ENCODE measurements around the gene ASB16.

ASB16 gene

GRCh38 chr17:44211281-44212265, 41.1 kb downstream of the ASB16 start:
- H3K9me3 ChIP-seq: no peaks in the 10 kb centered on the region
- H3K27ac ChIP-seq: no peak overlapping the region
- H3K4me3 ChIP-seq (ENCODE audit: low read depth in 1 of 2, low read length in 1 of 2): no peak overlapping the region
- H3K36me3 ChIP-seq: peaks cover 100% of the 10 kb centered on the region
- no peaks in the 10 kb centered on the region for H3K27me3 ChIP-seq
- peaks cover 21 to 26% of the 10 kb centered on the region in 2 experiments for H3K4me1 ChIP-seq (ENCODE audit: control insufficient read depth in 1 of 2, insufficient read depth in 1 of 2, low read depth in 1 of 2, low read length in 1 of 2)
- TF ChIP-seq CTCF (IDR thresholded peaks at IDR 0.05): no peak

GRCh38 chr17:44212507-44213402, 42.3 kb downstream of the ASB16 start:
- no peaks in the 10 kb centered on the region for H3K27me3 ChIP-seq
- peaks cover 98% of the 10 kb centered on the region for H3K36me3 ChIP-seq
- no peak overlapping the region for H3K4me3 ChIP-seq (ENCODE audit: low read depth in 1 of 2, low read length in 1 of 2)
- H3K4me1 ChIP-seq (ENCODE audit: control insufficient read depth in 1 of 2, insufficient read depth in 1 of 2, low read depth in 1 of 2, low read length in 1 of 2): peaks cover 31 to 36% of the 10 kb centered on the region in 2 experiments
- no peaks in the 10 kb centered on the region for H3K9me3 ChIP-seq
- H3K27ac ChIP-seq: peak overlapping the region; percentile 15
- TF ChIP-seq CTCF (IDR thresholded peaks at IDR 0.05): no peak

GRCh38 chr17:44213403-44214229, 43.1 kb downstream of the ASB16 start:
- H3K27ac ChIP-seq: peak overlapping the region; percentile 15
- no peak overlapping the region for H3K4me3 ChIP-seq (ENCODE audit: low read depth in 1 of 2, low read length in 1 of 2)
- peaks cover 89% of the 10 kb centered on the region for H3K36me3 ChIP-seq
- peaks cover 36 to 43% of the 10 kb centered on the region in 2 experiments for H3K4me1 ChIP-seq (ENCODE audit: control insufficient read depth in 1 of 2, insufficient read depth in 1 of 2, low read depth in 1 of 2, low read length in 1 of 2)
- H3K27me3 ChIP-seq: no peaks in the 10 kb centered on the region
- no peaks in the 10 kb centered on the region for H3K9me3 ChIP-seq
- TF ChIP-seq CTCF (IDR thresholded peaks at IDR 0.05): no peak

- peaks cover 84% of the 10 kb centered on the region for H3K36me3 ChIP-seq
- H3K4me3 ChIP-seq (ENCODE audit: low read depth in 1 of 2, low read length in 1 of 2): no peak overlapping the region
- no peak for TF ChIP-seq CTCF (IDR thresholded peaks at IDR 0.05)
- no peak overlapping the region for H3K27ac ChIP-seq
- peaks cover 34 to 42% of the 10 kb centered on the region in 2 experiments for H3K4me1 ChIP-seq (ENCODE audit: control insufficient read depth in 1 of 2, insufficient read depth in 1 of 2, low read depth in 1 of 2, low read length in 1 of 2)
- no peaks in the 10 kb centered on the region for H3K9me3 ChIP-seq
- H3K27me3 ChIP-seq: no peaks in the 10 kb centered on the region
These were observed 43.7 kb downstream of the ASB16 start for GRCh38 chr17:44214230-44214494.

GRCh38 chr17:44214896-44215295, 44.4 kb downstream of the ASB16 start:
- H3K36me3 ChIP-seq: peaks cover 77% of the 10 kb centered on the region

More at GRCh38 chr17:44214896-44215295, 44.4 kb downstream of the ASB16 start:
- no peak overlapping the region for H3K4me3 ChIP-seq (ENCODE audit: low read depth in 1 of 2, low read length in 1 of 2)
- no peak overlapping the region for H3K27ac ChIP-seq
- no peaks in the 10 kb centered on the region for H3K27me3 ChIP-seq
- no peaks in the 10 kb centered on the region for H3K9me3 ChIP-seq
- peaks cover 27 to 34% of the 10 kb centered on the region in 2 experiments for H3K4me1 ChIP-seq (ENCODE audit: control insufficient read depth in 1 of 2, insufficient read depth in 1 of 2, low read depth in 1 of 2, low read length in 1 of 2)
- TF ChIP-seq CTCF (IDR thresholded peaks at IDR 0.05): no peak

Measured in neutrophil (primary cell).